Trophoblast cell (in vitro differentiated cells and primary cell): ENCODE data around the gene COL19A1.

ENCODE experiments used
- DNase-seq, 2 donors: peaks; one replicate each; pipeline ENCODE4 v3.0.0-alpha.2; 2016
- H2AFZ ChIP-seq: 2 replicates; pipeline ENCODE4 v1.6.1; 2013; ENCODE audit warnings: low read length, moderate library complexity, mild to moderate bottlenecking; ENCODE audit not compliant: insufficient read depth, poor library complexity
- H2AK5ac ChIP-seq: 2 replicates; pipeline ENCODE4 v1.6.1; 2013; ENCODE audit warnings: mild to moderate bottlenecking, low read length
- H2BK120ac ChIP-seq: 2 replicates; pipeline ENCODE4 v1.6.1; 2013; ENCODE audit warnings: low read length, mild to moderate bottlenecking, moderate library complexity; ENCODE audit not compliant: insufficient read depth, poor library complexity
- H2BK12ac ChIP-seq: 2 replicates; pipeline ENCODE4 v1.6.1; 2013; ENCODE audit warnings: mild to moderate bottlenecking, low read length, moderate library complexity
- H2BK5ac ChIP-seq: 2 replicates; pipeline ENCODE4 v1.6.1; 2013; ENCODE audit warnings: low read length, low read depth, moderate library complexity, mild to moderate bottlenecking; ENCODE audit not compliant: poor library complexity
- H3K14ac ChIP-seq: 2 replicates; pipeline ENCODE4 v1.6.1; 2013; ENCODE audit warnings: mild to moderate bottlenecking, low read length
- H3K18ac ChIP-seq: 2 replicates; pipeline ENCODE4 v1.6.1; 2013; ENCODE audit warnings: mild to moderate bottlenecking, low read length
- H3K23ac ChIP-seq: 2 replicates; pipeline ENCODE4 v1.6.1; 2013; ENCODE audit warnings: low read length
- H3K27ac ChIP-seq: 2 replicates; pipeline ENCODE4 v1.5.1; 2013; ENCODE audit warnings: low read depth, mild to moderate bottlenecking, inconsistent platforms, low read length, moderate library complexity
- H3K27me3 ChIP-seq: 2 replicates; pipeline ENCODE4 v1.6.1; 2013; ENCODE audit warnings: inconsistent platforms, mild to moderate bottlenecking, low read length, moderate library complexity; ENCODE audit not compliant: insufficient read depth
- H3K36me3 ChIP-seq, 2 experiments: 1 replicate in 1 of 2; 2 replicates in 1 of 2; pipeline ENCODE4 v1.6.1; 2013; ENCODE audit warnings: low read length in 2 of 2, mild to moderate bottlenecking in 2 of 2, moderate library complexity in 1 of 2; ENCODE audit not compliant: insufficient read depth in 2 of 2, control insufficient read depth in 1 of 2
- H3K4ac ChIP-seq: 2 replicates; pipeline ENCODE4 v1.6.1; 2013; ENCODE audit warnings: low read depth, mild to moderate bottlenecking, low read length, moderate library complexity
- H3K4me1 ChIP-seq, 2 experiments: 1 replicate in 1 of 2; 2 replicates in 1 of 2; pipeline ENCODE4 v1.6.1; 2013; ENCODE audit warnings: low read length in 2 of 2, mild to moderate bottlenecking in 2 of 2, moderate library complexity in 1 of 2; ENCODE audit not compliant: insufficient read depth in 2 of 2, control insufficient read depth in 1 of 2
- H3K4me2 ChIP-seq: 2 replicates; pipeline ENCODE4 v1.6.1; 2013; ENCODE audit warnings: inconsistent platforms, mild to moderate bottlenecking, low read length, moderate library complexity
- H3K4me3 ChIP-seq: 2 replicates; pipeline ENCODE4 v1.5.1; 2013; ENCODE audit warnings: mild to moderate bottlenecking, low read depth, low read length, inconsistent platforms
- H3K79me1 ChIP-seq: one replicate; pipeline ENCODE4 v1.6.1; 2013; ENCODE audit warnings: low read length
- H3K79me2 ChIP-seq: 2 replicates; pipeline ENCODE4 v1.6.1; 2013; ENCODE audit warnings: low read length, mild to moderate bottlenecking; ENCODE audit not compliant: control insufficient read depth, insufficient read depth, poor library complexity
- H3K9ac ChIP-seq: 2 replicates; pipeline ENCODE4 v1.6.1; 2013; ENCODE audit warnings: mild to moderate bottlenecking, low read length
- H3K9me3 ChIP-seq: 2 replicates; pipeline ENCODE4 v1.6.1; 2013; ENCODE audit warnings: low read depth, mild to moderate bottlenecking, control low read depth, inconsistent platforms, low read length; ENCODE audit not compliant: insufficient read depth
- H4K12ac ChIP-seq: 2 replicates; pipeline ENCODE4 v1.6.1; 2013; ENCODE audit warnings: low read depth, mild to moderate bottlenecking, low read length, moderate library complexity
- H4K8ac ChIP-seq: 2 replicates; pipeline ENCODE4 v1.6.1; 2013; ENCODE audit warnings: low read depth, mild to moderate bottlenecking, low read length, moderate library complexity
- H4K91ac ChIP-seq: one replicate; pipeline ENCODE4 v1.6.1; 2013; ENCODE audit warnings: low read depth, mild to moderate bottlenecking, low read length, moderate library complexity
- WGBS: extraction: QIAGEN DNeasy Blood & Tissue Kit; methylation state at CpG from one replicate; pipeline ENCODE4 v1.1.7; 2013; ENCODE audit warnings: missing lambda C conversion rate; ENCODE audit not compliant: insufficient read length, insufficient coverage; ENCODE audit errors: extremely low coverage; 5-methylcytosine and 5-hydroxymethylcytosine counted together

Gene COL19A1

GRCh38 chr6:70103798-70104197, 237.4 kb downstream of the COL19A1 start:
- Histone ChIP-seq H3K79me2 (no peaks in the 10 kb centered on the region), H3K4me2 (no peak overlapping the region), H4K12ac (no peak overlapping the region), H2AK5ac (no peak overlapping the region), H3K79me1 (no peaks in the 10 kb centered on the region), H2BK12ac (no peak overlapping the region), H4K91ac (no peak overlapping the region), H4K8ac (no peak overlapping the region), H3K27me3 (no peaks in the 10 kb centered on the region), H3K23ac (no peak overlapping the region), H3K36me3 (no peaks in the 10 kb centered on the region), H3K4ac (no peak overlapping the region), H3K4me1 (no peaks in the 10 kb centered on the region), H3K9ac (no peak overlapping the region), H2AFZ (no peak overlapping the region), H3K4me3 (no peak overlapping the region), H2BK5ac (no peak overlapping the region), H2BK120ac (no peak overlapping the region), H3K14ac (no peak overlapping the region), H3K18ac (no peak overlapping the region), H3K27ac (no peak overlapping the region), H3K9me3 (no peaks in the 10 kb centered on the region)
- no CpG with 5 or more reads among the region's 1 CpG for WGBS
- DNase-seq, result peak in 1 of 2 donors; percentile 8

DNA sequence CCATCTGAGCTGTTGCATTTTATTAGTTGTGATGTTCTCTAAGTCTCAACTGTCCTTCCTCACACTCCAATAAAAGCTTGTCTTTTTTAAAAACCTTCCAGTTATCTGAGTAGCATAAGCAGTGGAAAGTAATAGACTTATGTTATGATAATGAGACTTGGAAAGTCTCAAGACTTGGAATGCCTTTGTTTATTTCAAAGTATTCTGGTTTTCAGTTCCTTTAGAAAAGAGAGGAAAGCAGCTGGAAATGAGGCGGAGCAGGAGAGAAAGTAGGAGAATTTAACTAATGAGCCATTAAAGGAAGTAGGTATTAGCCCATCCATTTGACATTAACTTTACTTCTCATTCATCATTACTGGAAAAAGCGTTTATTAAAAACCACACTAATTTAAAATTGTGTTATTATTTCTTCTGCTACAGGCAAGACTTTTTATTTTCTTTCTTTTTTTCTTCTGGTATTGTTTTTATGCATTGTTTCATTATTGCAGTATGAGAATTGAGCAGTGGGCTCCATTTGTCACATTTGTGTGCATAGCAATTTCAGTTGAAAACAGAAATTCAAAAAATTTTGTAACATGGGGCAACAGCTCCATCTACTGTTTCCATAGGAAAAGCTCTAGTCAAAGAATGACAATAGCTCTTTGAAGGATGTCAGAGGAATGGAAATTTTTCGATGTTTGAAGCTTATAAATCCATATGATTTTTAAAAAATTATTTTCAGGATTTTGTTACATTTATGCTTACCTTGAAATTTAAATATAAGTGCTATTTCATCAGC, 241.7 kb downstream of the COL19A1 start:
- Histone ChIP-seq H2BK12ac (no peak overlapping the region), H3K18ac (no peak overlapping the region), H3K14ac (no peak overlapping the region), H2AFZ (no peak overlapping the region), H3K23ac (no peak overlapping the region), H3K9ac (no peak overlapping the region), H3K79me2 (no peaks in the 10 kb centered on the region), H4K91ac (no peak overlapping the region), H3K9me3 (no peaks in the 10 kb centered on the region), H2BK5ac (no peak overlapping the region), H2BK120ac (no peak overlapping the region), H4K12ac (no peak overlapping the region), H3K4me3 (no peak overlapping the region), H2AK5ac (no peak overlapping the region), H3K4ac (no peak overlapping the region), H3K4me2 (no peak overlapping the region), H3K27ac (no peak overlapping the region), H4K8ac (no peak overlapping the region), H3K79me1 (no peaks in the 10 kb centered on the region), H3K4me1 (no peaks in the 10 kb centered on the region), H3K27me3 (no peaks in the 10 kb centered on the region), H3K36me3 (no peaks in the 10 kb centered on the region)
- WGBS, result no CpG with 5 or more reads among the region's 3 CpGs
- peak in 1 of 2 donors; percentile 70 for DNase-seq

GRCh38 chr6:70110126-70111022, 244.0 kb downstream of the COL19A1 start:
- no peaks in the 10 kb centered on the region for H3K79me2 ChIP-seq
- no CpG with 5 or more reads among the region's 2 CpGs for WGBS
- no peak overlapping the region for H3K14ac ChIP-seq

DNA sequence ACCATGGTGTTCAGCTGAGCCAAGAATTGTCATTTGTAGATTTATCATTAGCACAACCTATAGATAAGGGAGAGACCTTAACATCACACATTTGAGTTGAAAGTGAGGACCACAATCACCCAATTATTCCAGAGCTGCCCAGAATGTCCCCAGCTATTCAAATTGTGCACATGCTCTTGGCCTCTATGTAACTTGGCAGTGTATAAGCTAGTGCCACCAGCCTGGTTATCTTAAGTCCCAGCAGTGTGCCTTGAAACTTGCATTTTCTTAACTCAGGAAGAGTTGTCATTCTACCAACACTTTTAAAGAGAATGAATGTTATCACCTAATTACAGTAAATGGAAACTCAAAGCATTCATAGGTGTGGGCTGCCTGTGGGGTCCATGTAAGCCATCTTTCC, 245.4 kb downstream of the COL19A1 start:
- no peaks in the 10 kb centered on the region for H3K4me1 ChIP-seq
- no peaks in the 10 kb centered on the region for H3K79me1 ChIP-seq
- H3K4me3 ChIP-seq, result no peak overlapping the region
- no peak overlapping the region for H3K4ac ChIP-seq
- no peaks in the 10 kb centered on the region for H3K27me3 ChIP-seq
- H4K8ac ChIP-seq, result no peak overlapping the region
- H3K9ac ChIP-seq, result no peak overlapping the region
- no peak overlapping the region for H4K91ac ChIP-seq
- no peak overlapping the region for H3K4me2 ChIP-seq
- DNase-seq, result no peak
- no peaks in the 10 kb centered on the region for H3K9me3 ChIP-seq
- H4K12ac ChIP-seq, result no peak overlapping the region
- H3K27ac ChIP-seq, result no peak overlapping the region
- no peak overlapping the region for H2AFZ ChIP-seq
- H2AK5ac ChIP-seq, result no peak overlapping the region
- no peak overlapping the region for H2BK5ac ChIP-seq
- no peak overlapping the region for H2BK120ac ChIP-seq
- H3K23ac ChIP-seq, result no peak overlapping the region
- no peak overlapping the region for H3K18ac ChIP-seq
- H2BK12ac ChIP-seq, result no peak overlapping the region
- H3K36me3 ChIP-seq, result no peaks in the 10 kb centered on the region
- no peaks in the 10 kb centered on the region for H3K79me2 ChIP-seq
- no peak overlapping the region for H3K14ac ChIP-seq

More at GRCh38 chr6:70110126-70111022, 244.0 kb downstream of the COL19A1 start:
- Histone ChIP-seq H3K79me1 (no peaks in the 10 kb centered on the region), H2BK12ac (no peak overlapping the region), H2AFZ (no peak overlapping the region), H3K23ac (no peak overlapping the region), H3K4me2 (no peak overlapping the region), H3K4ac (no peak overlapping the region), H4K12ac (no peak overlapping the region), H3K9ac (no peak overlapping the region), H3K36me3 (no peaks in the 10 kb centered on the region), H2BK120ac (no peak overlapping the region), H4K91ac (no peak overlapping the region), H3K18ac (no peak overlapping the region), H3K27me3 (no peaks in the 10 kb centered on the region), H3K27ac (no peak overlapping the region), H3K4me1 (no peaks in the 10 kb centered on the region), H3K9me3 (no peaks in the 10 kb centered on the region), H2AK5ac (no peak overlapping the region), H3K4me3 (no peak overlapping the region), H4K8ac (no peak overlapping the region), H2BK5ac (no peak overlapping the region)
- DNase-seq, result no peak
